Suppressor macrophage (primary cell): ENCODE data around the gene PDHA2.
A peak's percentile ranks its signal among the peaks of the same experiment; 100 is the strongest.
"Not testable (repeated sequence)": the region's sequence is repeated elsewhere in the genome, so short reads cannot be mapped to it uniquely, and the experiment has no call there.

ENCODE experiments used
- DNase-seq, 4 experiments: peaks; one replicate each; pipeline ENCODE4 v3.0.0-alpha.2; 2020 to 2022
- total RNA-seq, 17 experiments: gene quantifications; one replicate each; lab custom pipeline; 2026; ENCODE audit warnings: mixed read lengths in 6 of 17, inconsistent platforms in 3 of 17; lab: John Stamatoyannopoulos, UW

PDHA2 gene
- 0 to 0.66 (median 0) reads per million in 17 experiments for total RNA-seq

DNA sequence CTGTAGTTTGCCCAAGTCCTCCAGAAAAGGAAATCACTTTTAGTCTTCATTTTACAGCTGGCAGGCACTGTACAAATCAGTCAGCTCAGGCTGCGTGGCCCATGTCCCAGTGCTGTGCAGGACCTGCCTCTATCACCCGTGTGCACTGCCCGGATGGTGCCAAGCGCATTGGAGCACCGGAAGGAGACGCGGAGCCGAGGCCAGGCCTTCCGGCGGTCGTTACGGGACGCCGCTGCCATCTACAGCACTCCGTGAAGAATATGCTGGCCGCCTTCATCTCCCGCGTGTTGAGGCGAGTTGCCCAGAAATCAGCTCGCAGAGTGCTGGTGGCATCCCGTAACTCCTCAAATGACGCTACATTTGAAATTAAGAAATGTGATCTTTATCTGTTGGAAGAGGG is at the start of gene PDHA2:
TSS of gene PDHA2 (plus strand) at position 203 of the 400 bp plus-strand sequence. CDS start at position 261, 58 bp downstream.
- DNase-seq, result no peak

DNA sequence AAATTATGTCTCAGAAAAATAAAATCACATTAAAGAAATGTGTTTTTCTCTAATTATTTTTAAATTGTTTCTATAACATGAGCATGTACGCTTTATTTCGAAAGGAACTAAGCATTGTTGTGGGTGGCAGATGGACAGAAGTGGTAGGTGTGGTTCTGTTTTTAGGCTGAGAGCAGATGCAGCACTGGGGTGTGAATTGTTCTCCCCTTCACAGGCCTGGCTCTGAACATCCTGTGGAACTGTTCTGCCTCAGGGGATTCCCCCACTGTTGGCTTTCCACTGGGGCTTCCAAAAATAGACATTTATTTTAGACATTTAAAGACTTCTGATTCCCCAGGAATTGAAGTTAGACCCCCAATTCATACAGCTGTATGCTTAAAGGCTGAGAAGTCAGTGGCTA is 41.9 kb upstream of the PDHA2 start:
- DNase-seq, result no peak

DNA sequence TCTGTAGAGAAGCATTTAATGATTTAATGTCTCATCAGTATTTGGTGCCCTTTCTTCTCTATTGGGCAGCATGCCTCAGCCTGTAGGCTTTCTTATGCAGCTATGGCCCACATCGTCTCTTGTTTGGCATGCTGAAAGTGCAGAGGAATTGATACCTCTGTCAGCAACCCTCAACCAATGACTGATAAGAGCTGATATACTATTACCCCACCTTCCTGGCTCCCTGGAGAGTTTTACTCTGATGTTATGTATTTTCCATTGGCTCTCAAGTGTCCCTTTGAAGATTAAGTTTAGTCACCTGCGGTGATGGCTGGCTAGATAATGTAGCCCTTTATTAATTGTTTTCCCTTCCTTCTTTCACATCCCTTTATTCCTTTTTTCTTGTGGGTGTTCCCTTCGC is 41.2 kb upstream of the PDHA2 start:
- no peak for DNase-seq

DNA sequence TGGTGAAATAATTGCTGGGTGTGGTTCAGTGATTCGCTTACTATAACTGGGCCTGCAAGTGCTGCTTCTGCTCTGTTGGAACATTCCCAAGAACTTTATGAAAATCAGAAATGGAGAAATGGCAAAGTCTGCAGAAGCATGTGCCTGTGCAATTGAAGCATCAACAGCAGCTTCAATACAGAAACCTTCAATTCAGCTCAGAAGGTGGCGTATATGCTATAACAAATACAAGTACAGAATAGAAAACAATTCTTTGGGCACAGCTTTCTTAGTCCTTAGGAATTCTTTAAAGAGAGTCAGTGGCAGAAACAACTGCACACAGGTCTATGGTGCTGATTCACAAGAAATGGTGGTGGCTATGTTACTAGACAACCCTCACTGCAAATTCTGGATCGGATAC is 18.0 kb upstream of the PDHA2 start:
- DNase-seq, result no peak

DNA sequence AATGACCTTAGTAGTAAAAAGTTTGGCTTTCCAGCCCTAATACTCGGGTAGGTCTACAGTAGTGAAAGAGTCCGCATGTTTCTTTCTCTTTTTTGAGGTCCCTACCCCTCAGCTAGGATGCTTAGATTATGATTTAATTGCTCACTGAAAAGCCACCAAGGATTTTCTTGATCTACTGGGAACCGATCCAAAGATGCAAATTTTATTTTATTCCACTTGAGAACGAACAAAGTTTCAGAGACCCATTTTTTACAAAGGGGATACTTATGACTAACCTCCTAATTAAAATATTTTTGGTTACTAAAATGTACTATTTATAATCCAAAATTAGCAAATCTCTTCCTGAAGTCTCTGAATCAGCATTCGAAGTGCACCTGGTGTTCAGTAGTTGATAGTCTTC is 14.3 kb upstream of the PDHA2 start:
- no peak for DNase-seq

DNA sequence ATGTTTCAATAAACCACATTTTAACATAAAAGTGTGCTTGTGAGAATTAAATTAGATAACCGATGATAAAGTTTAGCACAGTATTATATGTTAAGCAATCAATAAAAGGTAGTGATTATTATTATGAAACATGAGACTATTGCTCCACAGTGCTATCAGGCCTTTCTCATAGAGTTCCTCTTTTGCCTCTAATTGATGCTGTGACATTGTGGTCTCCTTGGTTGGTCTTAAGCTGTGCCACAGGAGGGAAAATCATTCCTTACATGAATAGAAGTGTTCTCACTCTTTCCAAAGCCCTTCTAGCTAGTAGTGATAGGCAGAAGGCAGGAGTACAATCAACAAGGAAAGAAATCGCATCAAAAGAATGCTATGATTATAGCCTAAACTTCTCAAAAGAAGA is 9.2 kb upstream of the PDHA2 start:
- no peak for DNase-seq

DNA sequence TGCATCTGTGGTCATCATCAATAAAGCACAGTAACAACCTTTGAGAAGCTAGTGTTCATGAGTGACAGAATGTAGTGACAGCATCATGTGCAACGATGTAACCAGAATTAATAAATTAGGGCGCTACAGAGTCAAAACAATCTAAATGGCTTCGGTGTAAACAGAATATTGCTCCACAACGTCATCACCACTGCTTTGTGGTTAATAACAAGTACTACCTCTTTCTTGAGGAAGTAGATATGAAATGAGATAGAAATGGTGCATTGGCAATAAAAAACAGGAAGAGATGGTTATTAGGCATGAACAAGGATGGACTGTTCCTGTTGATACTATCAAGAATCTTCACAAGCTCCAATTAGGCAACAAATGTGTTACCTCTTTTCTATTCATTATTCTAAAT is 8.7 kb upstream of the PDHA2 start:
- peak in 2 of 4 experiments; percentile 11 to 18 for DNase-seq

DNA sequence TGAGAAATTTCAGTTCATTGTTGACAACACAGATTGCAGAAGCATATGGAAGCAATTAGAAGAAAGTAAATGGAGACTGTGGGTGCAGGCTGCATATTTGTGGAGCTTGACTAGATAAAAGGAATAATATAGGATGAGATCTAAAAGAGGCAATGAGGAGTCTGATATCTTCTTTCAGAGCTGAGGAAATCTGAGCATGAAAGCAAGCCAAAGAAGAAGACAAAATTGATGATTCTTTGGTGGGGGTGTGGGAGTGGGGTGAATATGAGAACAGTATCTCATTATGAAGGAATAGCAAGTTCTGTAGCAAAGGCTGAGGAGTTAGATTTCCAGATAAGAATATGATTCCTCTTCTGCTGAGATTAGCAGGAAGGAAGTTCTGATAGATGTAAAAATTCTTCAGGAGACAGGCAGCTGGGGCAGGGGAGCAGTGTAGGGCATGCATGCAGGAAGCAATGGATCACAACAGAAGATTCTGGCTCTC is 6.1 kb upstream of the PDHA2 start:
- DNase-seq, result no peak

DNA sequence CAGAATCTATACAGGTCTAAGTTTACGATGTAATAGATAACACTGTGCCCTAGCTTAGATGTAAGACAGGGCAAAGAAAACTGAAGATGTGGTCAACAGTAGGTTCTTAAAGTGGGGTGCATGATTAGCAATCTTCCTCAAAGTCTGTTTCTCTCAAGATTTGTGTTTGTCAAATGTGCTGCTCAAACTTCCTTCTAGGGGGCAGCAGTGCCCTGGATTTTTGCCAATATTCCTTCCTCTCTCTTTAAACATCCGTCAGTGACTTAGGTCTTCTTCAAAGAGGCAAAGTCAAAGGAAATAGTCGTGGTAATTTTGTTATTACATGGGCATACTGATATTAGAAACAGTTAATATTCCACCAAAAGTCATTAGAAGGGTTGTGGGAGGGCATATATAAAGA is 4.2 kb upstream of the PDHA2 start:
- peak in 3 of 4 experiments; percentile 5 to 25 (median 10) for DNase-seq

DNA sequence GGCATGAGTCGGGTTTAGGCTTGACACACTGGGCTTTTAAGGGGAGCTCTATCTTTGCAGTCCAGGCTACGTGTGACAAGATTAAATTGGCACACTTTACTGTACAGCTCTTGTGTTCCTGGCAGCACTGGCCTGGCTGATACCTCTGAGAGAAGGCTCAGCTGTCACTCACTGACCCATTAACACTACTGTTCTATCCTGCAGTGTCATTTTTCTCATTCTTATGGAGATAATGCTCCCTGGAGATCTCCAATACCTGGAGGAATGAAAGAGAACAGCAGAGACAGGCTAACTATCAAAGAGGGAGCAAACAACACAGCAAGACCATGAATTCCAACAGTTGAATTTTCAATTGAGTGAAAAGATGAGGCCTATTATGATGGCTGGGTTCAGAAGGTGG is 1.7 kb upstream of the PDHA2 start:
- DNase-seq, result no peak

DNA sequence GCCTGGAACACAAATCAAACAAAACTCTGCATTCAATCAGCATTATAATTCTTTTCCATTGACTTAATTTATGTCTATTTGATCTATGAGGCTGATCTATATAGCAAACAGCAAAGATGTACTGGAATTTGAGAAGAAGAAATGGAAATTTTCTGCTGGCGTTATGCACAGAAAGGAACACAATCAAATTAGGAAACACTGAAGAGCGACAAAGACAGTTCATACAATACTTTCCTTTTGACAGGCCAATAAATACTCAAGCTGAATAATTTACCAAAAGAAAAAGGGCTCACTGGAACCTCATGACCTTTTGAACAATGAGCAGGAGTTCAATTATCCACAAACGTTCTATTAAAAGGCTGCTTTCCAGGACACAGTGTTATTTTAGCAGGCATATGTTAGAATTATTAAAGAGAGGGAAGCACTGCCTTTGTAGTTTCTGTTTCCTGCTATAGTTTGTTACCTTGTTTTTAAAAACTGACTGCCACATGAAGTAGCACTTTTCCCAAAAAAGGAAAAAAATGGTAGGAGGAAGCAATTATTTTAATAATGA is 8.1 kb downstream of the PDHA2 start:
- no peak for DNase-seq

DNA sequence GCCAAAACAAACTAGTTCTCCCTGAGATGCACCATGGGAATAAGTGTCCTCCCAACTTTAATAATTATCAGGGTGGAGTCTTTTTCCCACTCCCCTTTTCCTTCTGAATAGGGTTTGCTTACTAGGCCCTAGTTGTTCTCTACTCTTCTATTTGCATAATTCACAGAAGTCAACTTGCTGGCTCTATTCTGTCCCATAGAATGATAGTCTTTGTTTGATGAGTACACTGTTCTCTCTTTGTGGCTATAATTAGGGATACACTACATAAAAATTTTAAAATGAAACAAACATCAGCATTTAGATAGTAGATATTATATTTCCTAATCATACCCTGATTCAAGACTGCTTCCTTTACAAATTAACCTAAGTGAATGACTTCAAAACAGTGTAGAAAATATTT is 10.3 kb downstream of the PDHA2 start:
- no peak for DNase-seq

DNA sequence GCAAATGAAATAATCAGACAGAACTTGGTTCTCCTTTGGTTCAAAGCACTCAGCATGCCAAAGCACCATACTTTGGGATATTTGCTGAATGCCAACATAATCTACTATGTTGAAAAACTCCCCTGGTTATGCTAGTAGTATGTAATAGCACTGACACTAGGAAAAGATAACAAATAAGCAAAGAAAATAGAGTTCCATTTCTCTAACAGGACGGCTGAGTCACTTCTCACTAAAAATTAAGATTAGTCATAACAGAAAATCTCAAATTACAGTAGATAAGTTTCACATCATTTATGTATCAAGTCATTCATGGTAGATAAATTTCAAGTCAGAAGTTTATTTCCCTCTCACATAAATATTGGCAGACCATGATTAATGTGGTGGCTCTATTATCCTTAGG is 17.9 kb downstream of the PDHA2 start:
- no peak for DNase-seq

DNA sequence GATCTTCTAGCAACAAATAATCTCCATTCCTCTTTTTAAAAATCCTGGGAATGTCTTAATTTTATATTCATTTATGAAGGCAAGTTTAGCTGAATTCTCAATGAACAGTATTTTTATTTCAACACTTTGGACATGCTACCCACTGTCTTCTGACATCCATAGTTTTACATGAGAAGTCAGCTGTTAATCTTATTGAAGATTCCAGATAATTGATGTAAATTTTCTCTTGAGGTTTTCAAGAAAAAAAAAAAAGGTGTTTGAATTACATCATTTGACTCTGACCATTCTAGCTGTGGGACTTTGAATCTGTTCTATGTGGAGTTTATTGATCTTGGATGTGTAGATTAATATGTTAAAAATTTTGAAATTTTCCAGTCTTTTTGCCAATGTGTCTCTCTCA is 28.0 kb downstream of the PDHA2 start:
- DNase-seq, result peak in 2 of 4 experiments; percentile 14 to 23

DNA sequence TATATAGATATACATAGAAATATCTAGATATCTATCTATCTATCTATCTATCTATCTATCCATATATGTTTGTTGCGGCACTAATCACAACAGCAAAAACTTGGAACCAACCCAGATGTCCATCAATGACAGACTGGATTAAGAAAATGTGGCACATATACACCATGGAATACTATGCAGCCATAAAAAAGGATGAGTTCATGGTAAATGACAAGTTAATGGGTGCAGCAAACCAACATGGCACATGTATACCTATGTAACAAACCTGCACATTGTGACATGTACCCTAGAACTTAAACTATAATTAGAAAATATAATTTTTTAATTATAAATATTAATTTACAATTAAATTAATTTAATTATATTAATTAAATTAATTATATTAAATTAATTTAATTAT is 29.5 kb downstream of the PDHA2 start:
- DNase-seq, result not testable (repeated sequence)

DNA sequence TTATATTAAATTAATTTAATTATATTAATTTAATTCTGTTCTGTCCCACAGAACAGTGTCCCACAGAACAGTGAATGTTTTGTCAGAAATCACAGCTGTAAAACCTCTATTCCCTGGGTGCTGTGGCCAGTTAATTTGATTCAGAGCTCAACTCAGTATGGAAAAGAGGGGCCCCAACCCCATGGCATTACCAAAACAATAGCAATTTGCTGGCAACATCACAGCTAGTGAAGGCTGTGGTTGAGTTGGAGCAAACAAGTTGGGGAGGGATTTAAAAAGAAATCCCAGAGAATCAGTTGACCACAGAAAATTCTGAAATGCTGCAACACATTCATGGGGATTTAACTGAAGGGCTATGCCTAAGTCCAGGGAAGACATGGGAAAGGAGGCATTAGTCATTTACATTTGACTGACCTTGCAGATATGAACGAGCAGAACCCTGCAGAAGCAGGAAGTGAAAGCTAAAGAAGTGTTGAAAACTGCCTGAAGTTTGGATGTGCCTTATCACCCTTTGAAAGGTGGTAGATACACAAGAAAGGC is 30.1 kb downstream of the PDHA2 start:
- DNase-seq, result no peak

DNA sequence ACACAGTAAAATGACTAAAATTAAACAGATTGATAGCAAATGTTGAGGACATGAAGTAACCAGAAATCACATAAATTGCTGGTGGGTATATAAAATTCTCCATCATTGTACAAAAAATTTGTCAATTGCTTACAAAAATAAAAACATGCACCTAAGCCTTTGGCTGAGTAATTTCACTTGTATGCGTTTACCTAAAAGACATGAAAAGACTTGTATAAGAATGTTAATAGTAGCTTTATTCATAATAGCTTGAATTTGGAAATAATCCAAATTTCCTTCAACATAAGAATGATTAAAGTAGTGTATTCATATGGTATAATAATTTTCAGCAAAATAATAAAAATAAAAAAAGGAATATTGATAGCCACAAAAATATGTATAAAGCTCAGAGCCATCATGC is 37.7 kb downstream of the PDHA2 start:
- DNase-seq, result no peak

DNA sequence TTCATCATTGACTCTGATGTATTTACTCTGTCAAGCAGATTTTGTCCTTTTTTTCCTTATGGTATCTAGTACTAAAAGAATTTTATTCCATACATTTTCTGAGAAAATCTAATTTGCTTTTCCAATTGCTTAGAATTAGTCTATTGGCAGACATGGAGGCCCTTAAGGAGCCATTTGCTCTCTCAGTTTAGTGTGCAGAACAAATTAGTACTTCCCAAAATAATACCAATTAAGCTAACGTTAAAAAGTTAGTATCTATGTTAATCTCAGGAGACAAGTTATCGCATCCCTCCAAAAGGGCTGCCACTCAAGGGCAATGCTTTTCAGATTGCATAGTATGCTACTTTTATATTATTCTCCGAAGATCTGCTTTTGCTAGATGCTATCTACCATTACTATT is 47.7 kb downstream of the PDHA2 start:
- DNase-seq, result no peak

DNA sequence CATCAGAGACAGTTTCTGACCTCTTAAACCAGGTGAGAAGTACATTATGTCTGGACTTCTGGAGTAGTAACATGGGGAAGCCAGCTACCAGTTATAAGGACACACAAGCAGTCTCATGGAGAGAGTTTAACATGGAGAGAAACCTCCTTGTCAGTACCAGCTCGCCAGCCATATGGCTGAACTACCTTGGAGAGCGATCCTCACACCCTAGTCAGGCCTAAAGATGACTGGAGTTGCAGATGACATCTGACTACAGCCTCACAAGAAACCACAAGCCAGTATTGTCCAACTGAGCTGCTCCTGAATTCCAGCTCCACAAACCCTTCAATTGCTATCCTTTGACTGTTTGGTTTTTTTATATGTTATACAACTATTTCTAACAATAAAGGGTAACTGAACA is 49.8 kb downstream of the PDHA2 start:
- no peak for DNase-seq
